Activated CD4-positive, alpha-beta T cell treated with anti-CD3 and anti-CD28 coated beads, Interleukin-2, amount 50 U/mL, for 48 hours (primary cell): ENCODE measurements around the gene DPF3.

ENCODE experiments used
- DNase-seq, 2 experiments: peaks; one replicate each; pipeline ENCODE4 v3.0.0-alpha.2; 2020

The DPF3 gene

DNA sequence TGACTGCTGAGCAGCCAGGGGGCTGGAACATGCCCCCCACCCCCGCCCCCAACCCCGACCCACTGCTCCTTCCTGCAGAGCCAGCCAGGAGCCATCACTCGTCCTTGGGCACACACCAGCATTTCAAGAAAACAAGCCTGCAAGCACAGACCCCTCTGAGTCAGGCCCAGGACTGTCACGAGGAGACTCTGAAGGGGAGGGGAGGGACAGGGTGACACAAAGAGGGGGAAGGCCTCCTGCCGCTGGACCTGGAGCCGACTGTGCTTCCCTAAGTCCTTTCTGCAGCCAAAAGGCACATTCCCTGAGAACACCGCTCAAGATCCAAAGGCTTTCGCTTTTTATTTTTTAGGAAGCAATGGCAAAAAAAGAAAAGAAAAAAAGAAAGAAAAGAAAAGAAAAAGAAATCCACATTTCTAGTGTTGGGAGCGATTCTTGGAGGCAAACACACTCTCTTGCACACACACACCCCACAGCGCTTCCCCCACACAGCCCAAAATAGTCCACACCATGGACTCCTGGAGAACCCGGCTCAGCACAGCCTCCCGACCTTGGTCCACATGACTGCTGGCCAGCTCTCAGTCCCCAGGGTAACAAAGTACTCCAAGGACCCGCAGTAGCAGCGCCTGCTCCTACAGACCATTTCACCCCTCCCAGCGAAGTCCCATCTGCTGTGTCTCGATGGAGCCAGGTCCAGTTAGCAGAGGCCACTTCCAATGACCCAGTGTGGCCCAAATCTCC, 101.7 kb downstream of the DPF3 start:
- DNase-seq, result no peak

DNA sequence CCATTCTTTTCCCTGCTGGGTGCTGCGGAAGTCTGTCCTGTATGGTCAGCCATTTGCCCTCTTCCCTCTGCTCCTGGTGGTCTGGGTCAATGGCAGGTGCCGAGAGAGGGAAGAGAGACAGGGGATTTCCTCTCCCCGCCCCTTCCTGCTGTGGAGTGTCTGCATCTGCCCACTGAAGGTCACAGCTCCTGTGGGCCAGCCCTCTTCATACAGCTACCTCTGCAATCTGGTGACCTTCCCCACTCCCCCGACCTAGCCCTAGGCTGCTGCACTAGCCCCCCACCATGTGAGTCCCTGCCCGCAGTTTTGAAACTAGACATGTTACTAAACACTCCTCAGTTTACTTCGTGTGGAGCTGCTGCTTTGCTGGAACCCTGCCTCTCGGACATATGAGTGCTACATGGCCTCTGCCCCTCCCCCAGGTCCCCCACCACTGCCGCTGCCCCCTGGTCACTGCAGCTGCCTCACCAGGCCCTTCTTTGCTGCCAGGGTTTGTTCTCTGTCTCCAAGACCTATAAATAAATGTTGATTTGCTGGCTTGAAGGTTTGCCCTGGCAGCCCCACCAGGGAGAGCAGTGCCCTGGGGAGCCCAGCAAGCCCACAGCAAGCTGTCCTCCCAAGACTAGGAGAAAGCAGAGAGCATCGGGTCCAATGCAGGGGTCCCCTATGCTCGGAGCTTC, 102.9 kb downstream of the DPF3 start:
- no peak for DNase-seq

DNA sequence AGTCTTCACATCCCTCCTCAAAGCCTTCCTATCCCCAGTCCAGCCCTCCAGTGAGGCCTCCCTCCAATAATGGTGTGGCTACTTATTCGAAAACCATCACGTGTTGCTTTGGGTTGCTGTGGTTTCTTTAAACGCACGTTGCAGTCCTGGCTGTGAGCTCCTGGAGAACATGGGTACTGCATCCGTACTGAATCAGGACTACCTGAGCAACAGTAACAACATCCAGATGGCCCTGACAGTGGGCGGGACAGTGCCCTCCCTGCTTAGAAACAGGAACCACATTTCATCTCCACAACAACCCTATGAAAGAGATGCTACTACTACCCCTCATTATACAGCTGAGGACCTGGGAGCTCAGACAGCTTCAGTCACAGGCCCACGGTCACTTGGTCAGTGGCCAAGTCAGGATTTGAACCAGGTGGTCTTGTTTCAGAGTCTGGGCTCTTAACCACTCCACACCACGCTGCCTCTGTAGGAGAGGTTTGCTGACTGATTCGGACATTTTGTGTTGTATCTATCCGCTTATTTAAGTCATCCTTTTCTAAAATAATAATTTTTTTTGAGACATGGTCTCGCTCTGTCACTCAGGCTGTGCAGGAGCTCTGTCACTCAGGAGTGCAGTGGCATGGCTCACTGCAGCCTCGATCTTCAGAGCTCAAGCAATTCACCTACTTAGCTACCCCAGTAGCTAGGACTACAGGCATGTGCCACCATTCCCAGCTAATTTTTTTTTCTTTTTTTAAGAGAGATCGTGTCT, 104.8 kb downstream of the DPF3 start:
- no peak for DNase-seq

DNA sequence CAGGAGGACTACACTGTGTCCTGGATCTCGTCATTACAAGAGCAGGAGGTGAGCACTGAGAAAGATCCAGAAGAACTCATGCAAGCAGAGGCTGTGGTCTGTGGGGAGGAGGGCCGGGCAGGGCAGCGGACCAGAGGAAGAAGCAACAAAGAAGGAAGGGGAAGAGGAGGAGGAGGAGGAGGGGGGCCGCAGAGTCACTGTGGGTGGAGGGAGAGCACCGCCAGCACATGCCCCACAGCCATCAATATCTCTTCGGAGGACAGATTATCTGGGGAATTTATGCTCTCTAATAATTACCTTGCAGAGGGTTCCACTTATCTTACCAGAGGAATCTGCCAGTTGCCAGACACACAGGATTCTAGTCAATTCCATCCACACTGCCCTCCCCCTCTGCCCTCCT, 105.6 kb downstream of the DPF3 start:
- DNase-seq, result no peak

DNA sequence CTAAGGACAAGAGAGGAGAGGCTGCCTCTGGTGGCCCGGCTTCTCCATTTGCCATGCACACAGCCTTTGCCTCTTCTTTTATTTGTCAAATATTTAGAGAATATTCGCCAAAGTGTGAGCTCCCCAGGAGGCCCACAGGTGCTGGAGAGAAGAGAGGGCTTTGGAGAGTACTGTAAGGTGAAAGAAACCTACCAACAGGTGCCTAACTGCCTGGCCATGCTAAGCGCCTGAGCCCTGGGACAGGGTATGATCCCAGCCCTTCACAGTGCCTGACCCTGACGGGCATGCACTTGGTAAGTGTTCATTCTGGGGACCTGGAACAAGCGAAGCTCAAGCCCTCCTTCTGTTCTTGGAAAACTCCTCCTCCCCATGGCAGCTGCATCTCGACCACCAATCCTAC, 106.1 kb downstream of the DPF3 start:
- DNase-seq, result no peak

DNA sequence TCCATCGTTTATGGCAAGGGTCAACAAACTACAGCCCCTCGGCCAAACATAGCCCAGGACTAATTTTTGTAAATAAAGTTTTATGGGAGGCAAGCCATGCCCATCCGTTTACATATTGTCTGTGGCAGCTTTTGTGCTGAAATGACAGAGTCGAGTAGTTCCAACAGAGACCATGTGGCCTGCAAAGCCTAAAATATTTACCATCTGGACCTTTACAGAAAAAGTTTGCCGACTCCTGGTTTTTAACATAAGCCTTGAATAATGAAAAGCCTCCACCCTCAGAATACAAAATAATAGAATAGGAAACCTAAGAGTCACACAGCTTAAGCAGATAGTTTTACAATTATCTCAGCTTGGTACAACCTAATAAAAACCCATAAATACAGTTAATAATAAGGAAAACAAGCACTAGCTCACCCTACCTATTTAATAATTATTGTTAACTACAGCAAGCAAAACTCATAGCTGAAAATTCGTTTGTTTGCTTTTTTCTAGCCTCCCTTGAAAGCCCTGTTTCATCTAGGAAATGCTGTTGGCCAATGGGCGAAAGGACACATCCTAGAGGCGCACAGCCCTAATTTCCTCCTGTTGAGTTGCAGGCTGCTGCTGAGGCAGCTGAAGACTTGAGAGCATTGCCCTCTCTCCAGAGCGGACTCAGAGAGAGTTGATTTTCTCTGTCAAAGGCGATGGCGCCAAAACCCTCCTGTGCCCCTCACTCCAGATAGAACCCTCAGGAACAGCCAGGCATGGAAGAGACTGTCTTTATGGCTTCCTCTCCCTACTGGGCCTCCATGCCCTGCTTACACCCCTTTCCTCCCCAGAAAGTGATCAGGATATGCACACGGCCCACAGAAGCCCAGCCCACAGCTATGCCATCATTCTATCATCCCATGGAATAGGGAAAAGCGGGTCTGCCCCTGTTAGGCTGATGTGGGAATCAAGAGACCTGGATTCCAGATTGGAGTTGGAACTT, 107.2 kb downstream of the DPF3 start:
- DNase-seq, result no peak

DNA sequence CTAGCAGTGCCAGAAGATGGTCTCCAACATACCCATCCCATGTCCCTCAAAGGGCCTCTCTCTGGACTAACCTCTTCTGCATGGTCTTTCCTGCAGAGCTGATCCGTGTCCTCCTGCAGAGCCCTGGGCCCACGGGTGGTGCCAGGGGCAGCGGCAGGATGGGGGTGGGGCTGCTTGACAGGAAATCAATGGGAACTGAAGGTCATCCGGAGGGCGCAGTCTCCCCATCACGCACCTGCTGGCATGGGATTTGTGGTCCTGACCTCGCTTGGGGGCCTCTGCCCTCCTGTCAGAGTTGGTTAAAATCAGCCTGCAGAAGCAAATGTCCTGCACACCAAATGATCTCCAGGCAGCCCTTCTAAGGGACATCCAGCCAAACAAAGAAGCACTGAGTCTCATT, 110.2 kb downstream of the DPF3 start:
- no peak for DNase-seq

DNA sequence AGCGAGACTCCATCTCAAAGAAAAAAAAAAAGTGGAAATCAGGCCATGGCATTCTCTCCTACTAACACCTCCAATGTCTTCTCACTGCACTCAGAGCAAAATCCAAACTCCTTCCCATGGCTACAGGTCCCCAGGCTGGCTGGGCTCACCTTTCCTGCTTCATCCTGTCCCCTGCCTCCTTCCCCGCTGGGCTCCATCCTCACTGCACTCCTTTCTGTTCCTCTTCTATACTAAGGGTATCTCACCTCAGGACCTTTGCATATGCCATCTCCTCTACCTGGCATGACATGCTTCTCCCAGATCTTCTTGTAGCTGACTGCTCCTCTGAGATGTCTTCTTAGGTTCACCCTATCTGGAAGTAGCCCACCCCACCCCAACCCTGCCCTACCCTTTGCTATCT, 111.1 kb downstream of the DPF3 start:
- no peak for DNase-seq

DNA sequence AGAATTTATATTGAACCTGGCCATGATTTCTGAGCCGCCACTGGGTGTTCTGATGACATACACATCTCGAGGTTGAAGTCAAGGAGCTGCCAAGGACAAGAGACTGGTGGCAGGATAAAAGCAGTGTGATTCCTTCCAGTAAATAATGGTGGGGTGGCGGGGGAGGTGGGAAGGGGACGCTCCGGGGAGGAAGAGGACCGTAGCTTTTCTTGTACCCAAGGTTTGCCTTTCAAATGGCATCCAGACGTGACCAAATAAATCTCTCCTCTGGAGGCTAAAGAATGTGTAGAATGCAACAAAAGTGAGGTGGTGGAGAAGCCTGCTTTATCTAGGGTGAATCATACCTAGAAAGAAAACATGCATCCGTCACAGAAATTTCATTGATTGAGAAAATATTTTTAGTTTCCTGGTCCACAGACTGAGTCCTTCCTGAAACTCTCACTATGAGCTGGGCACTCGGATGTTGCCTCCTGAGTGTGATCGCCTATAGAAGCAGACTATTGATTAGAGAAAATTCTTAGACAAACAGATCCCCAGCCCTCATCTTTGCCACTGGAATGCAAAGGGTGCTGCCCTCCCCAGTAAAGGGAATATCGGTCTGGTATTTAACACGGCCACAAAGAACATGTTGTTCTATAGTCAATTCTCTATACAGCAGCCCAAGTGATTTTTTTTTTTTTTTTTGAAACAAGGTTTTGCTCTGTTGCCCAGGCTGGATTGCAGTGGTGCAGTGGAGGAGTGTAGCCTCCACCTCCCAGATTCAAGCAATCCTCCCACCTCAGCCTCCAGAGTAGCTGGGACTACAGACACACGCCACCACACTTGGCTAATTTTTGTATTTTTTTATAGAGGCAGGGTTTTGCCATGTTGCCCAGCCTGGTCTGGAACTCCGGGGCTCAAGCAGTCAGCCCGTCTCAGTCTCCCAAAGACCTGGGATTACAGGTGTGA, 112.1 kb downstream of the DPF3 start:
- DNase-seq, result no peak

DNA sequence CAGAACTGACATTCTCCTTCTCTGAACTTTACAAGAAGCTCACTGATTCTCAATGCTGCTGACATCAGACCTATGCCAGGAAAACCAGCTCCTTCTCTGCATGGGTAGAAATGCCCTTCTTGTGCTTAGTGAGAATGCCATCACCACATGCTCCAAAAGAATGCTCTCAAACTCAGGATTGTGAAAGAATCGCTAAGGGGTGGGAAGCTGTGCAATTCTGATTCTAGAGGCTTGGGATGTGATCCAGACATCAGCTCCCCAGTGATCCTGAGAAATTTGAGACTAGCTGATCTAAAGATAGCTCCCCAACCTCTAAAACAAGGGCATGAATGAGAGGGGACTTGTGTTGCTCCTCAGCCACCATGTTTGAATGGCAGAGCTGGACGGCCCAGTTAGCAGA, 113.2 kb downstream of the DPF3 start:
- no peak for DNase-seq

DNA sequence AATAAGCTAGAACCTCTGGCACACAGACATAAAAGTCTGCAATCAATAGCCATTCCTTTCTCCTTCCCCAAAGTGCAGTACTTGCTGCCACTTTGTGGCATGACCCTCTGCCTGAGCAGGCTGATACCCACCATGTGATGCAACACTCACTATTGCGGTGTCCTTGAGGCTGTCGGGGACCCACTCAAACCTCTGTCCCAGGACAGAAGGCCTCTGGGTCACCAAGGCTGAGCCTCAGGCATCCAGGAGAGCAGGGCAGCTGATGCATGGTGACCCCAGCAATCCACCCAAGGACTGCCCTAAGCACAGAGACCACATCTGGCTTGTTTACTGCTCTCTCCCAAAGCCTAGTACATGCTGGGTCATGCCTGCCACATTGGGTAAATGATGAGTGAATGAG, 114.2 kb downstream of the DPF3 start:
- DNase-seq, result no peak

DNA sequence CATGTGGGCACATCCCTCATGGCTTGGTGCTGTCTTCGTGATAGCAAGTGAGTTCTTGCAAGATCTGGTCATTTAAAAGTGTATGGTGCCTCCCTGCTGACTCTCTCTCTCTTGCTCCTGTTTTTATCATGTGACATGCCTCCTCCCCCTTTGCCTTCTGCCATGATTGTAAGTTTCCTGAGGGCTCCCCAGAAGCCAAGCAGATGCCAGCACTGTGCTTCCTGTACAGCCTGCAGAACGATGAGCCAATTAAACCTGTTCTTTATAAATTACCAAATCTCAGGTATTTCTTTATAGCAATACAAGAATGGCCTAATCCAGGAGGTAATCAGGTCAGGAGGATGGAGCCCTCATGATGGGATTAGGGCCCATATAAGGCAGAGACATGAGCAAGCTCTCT, 116.3 kb downstream of the DPF3 start:
- DNase-seq, result no peak

DNA sequence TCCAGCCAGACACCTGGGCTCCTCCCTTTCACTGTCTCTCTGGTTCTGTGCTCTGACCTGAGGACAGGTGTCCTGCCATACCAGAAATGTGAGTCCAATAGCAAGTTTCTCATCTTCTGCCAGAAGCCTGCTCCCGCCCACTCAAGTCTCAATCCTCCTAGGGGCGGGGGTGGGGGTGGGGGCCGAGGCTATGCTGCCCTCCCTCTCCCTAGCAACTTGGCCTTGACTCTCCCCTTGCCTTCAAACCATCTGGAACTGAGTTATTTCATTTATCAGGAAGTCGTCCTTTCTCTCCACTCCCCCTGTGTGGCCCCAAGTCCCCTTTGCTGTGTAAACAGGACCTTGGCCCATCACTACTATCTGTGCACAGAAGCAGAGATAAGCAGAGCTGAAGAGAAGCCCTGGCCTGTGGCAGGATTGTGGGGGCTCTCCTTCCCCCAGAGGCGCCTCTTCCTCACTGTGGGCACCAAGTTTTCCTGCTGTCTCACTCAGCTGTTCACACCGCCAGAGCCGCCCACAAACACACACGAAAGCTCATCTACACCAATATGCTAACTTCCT, 117.1 kb downstream of the DPF3 start:
- DNase-seq, result no peak

DNA sequence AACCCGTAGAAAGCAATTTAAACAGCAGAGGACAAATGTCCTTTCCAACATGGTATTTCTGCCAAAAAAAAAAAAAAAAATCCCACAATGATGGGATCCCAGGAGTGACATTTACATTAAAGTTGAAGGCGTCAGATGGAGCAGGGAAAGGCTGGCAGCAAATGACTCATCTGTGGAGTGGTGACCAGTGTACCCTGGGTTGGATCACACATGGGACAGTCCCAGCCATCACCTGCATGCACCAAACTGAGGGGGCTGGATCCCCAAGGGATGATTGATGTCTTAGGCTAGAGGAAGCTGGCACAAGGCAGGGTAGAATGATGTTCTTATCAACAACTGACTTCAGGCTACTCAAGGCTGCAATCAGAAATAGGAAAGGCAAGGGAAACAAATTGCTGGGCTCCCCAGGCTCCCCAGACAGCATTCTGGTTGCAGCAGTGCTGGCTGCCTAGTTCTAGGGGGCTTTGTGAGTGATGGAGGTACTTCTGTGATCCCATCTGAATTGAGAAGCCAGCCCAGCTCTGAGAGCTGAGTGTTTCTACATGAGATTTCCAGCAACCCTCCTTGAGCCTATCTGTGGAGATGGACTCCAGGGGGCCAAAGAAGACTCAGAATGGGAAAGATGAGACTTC, 117.9 kb downstream of the DPF3 start:
- no peak for DNase-seq

DNA sequence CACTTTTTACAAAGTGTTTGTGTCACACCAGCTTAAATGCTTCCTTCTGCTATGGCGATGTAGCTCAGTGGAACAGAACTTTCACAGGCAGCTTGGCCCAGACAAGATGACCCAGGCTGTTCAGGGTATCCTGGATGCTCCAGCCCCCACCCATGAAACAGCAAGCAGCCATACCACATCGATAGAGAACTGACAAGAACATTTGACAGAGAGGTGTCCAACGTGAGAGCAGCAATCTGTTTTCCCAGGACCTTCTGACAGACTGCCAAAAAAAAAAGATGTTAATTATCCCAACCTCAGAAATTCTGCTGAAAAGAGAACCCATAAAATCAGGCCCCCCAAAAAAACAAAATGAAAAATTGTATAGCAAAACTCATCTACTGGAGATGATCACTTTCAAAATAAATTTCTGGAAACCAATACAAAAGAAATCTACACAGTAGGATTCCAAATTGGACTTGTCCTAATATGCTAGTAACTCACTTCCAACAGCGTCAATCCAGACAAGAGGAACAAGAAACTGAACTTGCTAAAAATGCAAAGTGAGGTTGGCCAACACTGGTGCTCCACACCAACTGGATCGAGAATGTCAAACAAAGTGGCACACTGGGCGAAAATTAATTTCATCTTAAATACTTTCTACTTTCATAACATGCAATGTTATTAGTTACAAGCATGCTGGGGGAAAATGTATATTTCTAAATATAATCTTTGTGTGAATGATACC, 118.8 kb downstream of the DPF3 start:
- DNase-seq, result no peak

DNA sequence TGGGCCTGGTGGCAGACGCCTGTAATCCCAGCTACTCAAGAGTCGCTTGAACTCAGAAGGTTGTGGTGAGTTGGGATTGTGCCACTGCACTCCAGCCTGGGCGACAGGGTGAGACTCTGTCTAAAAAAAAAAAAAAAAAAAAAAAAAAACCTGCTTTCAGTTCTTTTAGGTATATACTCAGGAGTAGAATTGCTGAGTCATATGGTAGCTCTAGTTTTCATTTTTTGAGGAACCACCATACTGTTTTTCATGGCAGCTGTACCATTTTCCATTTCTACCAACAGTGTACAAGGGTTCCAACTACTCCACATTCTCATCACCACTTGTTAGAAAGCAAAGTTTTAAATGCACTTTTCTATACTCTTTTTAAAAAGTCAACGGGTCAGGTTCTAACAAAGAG, 119.8 kb downstream of the DPF3 start:
- DNase-seq, result no peak

DNA sequence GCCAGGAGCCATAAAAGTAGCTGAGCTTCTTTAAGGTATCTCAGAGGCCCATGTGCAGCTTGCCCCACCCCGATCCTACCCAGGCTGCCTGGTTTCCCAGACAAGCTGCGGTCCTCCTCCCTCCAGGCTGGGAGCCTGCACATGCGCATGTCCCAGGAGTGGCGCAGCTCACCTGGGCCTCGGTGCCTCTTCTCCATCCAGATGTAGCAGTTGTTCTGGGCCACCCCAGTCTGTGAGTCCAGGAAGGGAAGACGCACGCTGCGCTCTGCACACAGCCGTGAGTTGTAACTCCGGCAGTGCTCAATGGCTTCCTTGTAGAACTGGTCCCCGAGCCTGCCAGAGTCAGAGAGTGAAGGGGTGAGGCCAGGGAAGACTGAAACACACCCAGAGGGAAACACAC, 122.3 kb downstream of the DPF3 start:
- no peak for DNase-seq

DNA sequence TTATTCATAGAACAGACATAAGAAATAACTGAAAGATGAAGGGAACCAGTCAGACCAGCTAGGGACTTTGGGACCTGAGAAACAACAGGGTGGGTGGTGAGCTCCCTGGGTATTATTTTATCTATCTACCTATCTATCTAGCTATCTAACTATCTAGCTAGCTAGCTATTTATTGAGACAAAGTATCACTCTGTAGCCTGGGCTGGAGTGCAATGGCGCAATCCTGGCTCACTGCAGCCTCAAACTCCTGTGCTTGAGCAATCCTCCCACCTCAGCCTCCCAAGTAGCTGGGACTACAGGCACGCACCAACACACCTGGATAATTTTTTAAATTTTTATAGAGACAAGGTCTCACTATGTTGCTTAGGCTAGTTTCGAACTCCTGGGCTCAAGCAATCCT, 127.6 kb downstream of the DPF3 start:
- DNase-seq, result no peak

DNA sequence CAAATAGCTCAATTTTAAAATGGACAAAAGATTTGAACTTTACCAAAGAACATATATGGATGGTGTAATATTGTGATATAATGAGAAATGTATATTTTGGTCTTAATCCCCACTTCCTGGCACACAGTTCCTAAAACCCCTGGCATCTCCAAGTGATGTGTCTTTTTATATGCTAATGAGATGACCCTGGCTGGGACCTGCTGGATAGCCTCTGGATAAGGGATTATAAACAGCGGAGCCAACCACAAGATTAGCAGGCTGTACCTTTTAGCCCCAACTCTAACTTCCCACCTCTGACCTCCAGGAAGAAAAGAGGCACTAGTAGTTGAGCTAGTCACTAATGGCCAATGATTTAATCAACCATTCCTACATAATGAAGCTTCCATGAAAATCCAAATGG, 130.0 kb downstream of the DPF3 start:
- no peak for DNase-seq

DNA sequence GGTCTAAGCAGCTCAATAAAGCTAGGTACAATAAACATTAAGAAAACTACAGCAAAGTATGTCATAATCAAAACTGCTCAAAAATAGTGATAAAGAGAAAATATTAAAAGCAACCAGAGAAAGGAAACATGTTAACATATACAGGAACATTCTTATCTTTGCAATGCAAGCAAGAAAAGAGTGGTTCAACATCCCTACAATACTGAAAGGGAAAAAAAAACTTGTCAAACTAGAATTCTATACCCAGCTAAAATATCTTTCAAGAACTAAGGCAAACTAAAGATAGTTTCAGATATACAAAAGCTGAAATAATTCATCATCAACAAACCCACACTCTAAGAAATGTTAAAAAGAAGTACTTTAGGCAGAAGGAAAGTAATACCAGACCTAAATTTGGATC, 134.2 kb downstream of the DPF3 start:
- DNase-seq, result no peak
